B cell (primary cell): ENCODE data around the gene MMRN2.

Source experiments
- CTCF ChIP-seq: fragments of 200-600 bp; IDR thresholded peaks from one replicate; pipeline ENCODE4 v1.8.0; 2022; ENCODE audit warnings: antibody characterized with exemption, mild to moderate bottlenecking
- EZH2 ChIP-seq: IDR thresholded peaks from 2 replicates; pipeline ENCODE4 v1.6.1; 2012; ENCODE audit warnings: borderline replicate concordance, low read depth, mild to moderate bottlenecking, moderate library complexity, low read length; ENCODE audit not compliant: insufficient read depth, poor library complexity, severe bottlenecking

- TF ChIP-seq EZH2, result no peak
- TF ChIP-seq CTCF, result no peak
Observed at GRCh38 chr10:86964061-86964846, 6.8 kb upstream of the MMRN2 start.
